Tibial artery (tissue), 4 donors: ENCODE data around the gene EZR.

Experiments used
- DNase-seq, 2 donors: peaks; one replicate each; pipeline ENCODE4 v3.0.0-alpha.2; 2019
- H3K27ac ChIP-seq, 2 donors: fragments of 200-600 bp; sonication (generic) in 1 of 2; 1 replicate in 1 of 2; 2 replicates in 1 of 2; pipeline ENCODE4 v1.5.1; 2018 to 2019; ENCODE audit warnings: mild to moderate bottlenecking in 1 of 2
- H3K27me3 ChIP-seq, 2 donors: fragments of 200-600 bp; sonication (generic) in 1 of 2; one replicate each; pipeline versions ENCODE4 v1.5.1 to v1.6.0; 2016 to 2019
- H3K36me3 ChIP-seq, 3 donors: fragments of 200-600 bp; sonication (generic) in 2 of 3; one replicate each; pipeline ENCODE4 v1.5.1; 2016 to 2019; ENCODE audit warnings: mild to moderate bottlenecking in 2 of 3
- H3K4me1 ChIP-seq, 4 donors: fragments of 200-600 bp; sonication (generic) in 2 of 4; 1 replicate in 3 of 4; 2 replicates in 1 of 4; pipeline ENCODE4 v1.5.1; 2016 to 2019
- H3K4me3 ChIP-seq, 2 donors: fragments of 200-600 bp; sonication (generic) in 1 of 2; 1 replicate in 1 of 2; 2 replicates in 1 of 2; pipeline ENCODE4 v1.5.1; 2018 to 2019; ENCODE audit warnings: mild to moderate bottlenecking in 2 of 2
- H3K9me3 ChIP-seq, 3 donors: fragments of 200-600 bp; sonication (generic) in 1 of 3; one replicate each; pipeline ENCODE4 v1.5.1; 2016 to 2019
- intact Hi-C: fragments of 100-400 bp; cut with DNase I; formaldehyde crosslinking; loops from one replicate; pipeline ENCODE4 v1.15.0; 2023; ENCODE audit warnings: low total_unique reads
- TF ChIP-seq, protein P1 (sequence below), 2 experiments: fragments of 200-600 bp in 1 of 2; fragments of 450-650 bp in 1 of 2; IDR thresholded peaks; one replicate each; pipeline ENCODE4 v1.5.1; 2017 to 2019; ENCODE audit warnings: antibody characterized with exemption in 2 of 2, mild to moderate bottlenecking in 1 of 2, moderate library complexity in 1 of 2

Gene EZR

DNA sequence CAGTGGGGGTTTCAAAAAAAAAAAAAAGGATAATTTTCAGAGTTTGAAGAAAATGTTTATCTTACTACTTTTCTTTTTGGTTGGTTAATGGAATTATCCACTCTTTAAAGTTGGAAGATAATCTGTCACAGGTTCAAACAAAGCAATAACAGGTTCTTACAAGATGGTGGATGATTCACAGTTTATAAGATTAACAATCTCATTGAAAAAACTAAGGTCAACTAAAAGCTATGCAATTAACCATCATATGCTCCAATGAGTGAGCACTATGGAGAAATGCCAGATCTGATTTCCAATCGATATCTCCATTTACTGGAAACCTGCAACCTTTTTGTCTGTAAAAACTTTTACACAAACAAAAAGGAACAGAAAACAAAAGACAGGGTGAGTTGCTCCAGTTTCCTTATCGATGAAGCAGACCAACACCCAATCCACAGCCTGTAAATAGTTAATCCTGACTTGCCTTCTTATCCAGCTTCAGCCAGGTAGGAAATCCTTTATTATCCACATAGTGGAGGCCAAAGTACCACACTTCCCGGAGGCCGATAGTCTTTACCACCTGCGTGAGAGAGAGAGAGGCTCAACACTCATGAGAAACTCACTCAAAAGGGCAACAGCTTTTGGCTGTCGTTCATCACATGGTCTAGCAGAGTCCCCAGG, 32.4 kb downstream of the EZR start:
- H3K36me3 ChIP-seq: peaks cover 57 to 66% (median 63%) of the 10 kb centered on the region in 3 donors
- no peak overlapping the region for H3K4me3 ChIP-seq
- no peaks in the 10 kb centered on the region for H3K4me1 ChIP-seq
- no peak for DNase-seq
- intact Hi-C loops: loop anchor here (10.0 kb wide), 1 partner anchor 72 kb away; no protein-coding TSS in a partner anchor
- no peaks in the 10 kb centered on the region for H3K9me3 ChIP-seq
- TF ChIP-seq, protein P1, sequence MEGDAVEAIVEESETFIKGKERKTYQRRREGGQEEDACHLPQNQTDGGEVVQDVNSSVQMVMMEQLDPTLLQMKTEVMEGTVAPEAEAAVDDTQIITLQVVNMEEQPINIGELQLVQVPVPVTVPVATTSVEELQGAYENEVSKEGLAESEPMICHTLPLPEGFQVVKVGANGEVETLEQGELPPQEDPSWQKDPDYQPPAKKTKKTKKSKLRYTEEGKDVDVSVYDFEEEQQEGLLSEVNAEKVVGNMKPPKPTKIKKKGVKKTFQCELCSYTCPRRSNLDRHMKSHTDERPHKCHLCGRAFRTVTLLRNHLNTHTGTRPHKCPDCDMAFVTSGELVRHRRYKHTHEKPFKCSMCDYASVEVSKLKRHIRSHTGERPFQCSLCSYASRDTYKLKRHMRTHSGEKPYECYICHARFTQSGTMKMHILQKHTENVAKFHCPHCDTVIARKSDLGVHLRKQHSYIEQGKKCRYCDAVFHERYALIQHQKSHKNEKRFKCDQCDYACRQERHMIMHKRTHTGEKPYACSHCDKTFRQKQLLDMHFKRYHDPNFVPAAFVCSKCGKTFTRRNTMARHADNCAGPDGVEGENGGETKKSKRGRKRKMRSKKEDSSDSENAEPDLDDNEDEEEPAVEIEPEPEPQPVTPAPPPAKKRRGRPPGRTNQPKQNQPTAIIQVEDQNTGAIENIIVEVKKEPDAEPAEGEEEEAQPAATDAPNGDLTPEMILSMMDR (IDR thresholded peaks at IDR 0.05): no peak
- no peak overlapping the region for H3K27ac ChIP-seq
- no peaks in the 10 kb centered on the region for H3K27me3 ChIP-seq

DNA sequence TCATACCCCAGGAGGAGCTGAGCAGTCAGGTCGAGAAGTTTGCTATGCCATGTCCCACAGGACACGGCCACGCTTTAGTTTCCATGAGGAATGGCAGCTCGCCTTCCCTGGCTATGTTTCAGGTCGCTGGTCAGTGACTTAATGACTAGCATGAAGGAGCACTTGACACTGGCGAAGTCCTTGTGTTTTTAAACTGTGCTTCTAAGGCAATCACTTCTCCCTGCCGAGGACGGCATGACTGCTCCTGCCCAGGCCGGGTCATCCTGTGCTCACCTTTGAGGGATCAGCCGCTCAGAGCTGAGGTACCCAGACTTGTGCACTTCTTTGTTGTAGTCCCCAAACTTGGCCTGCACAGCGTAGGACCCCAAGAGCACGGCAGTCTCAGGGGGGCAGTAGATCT, 34.1 kb downstream of the EZR start:
- H3K4me1 ChIP-seq: no peaks in the 10 kb centered on the region
- H3K27me3 ChIP-seq: no peaks in the 10 kb centered on the region
- TF ChIP-seq, protein P1 (IDR thresholded peaks at IDR 0.05): no peak
- no peak for DNase-seq
- H3K4me3 ChIP-seq: no peak overlapping the region
- H3K36me3 ChIP-seq: peaks cover 66 to 81% (median 76%) of the 10 kb centered on the region in 3 donors
- H3K9me3 ChIP-seq: no peaks in the 10 kb centered on the region
- intact Hi-C loops: loop anchor here (10.0 kb wide), 1 partner anchor 70 kb away; no protein-coding TSS in a partner anchor
- no peak overlapping the region for H3K27ac ChIP-seq

DNA sequence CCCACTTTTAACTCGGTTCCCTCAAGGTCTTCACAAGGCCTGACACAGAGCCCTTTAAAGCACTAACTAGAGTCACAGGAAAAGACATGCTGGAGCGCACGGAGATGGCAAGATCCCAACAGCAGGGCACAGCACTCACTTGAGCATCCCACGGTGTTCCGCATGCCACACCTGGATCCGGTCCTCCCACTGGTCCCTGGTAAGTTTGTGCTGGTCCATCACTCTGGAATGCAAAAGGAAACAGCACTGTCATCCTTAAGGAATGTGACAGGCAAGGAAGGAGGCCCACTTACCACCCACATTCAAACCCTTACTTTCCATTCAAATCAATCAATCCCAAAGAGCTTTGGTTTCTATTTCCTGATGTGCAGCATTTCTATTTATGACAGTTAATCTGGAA, 34.7 kb downstream of the EZR start:
- no peaks in the 10 kb centered on the region for H3K27me3 ChIP-seq
- peaks cover 66 to 81% (median 76%) of the 10 kb centered on the region in 3 donors for H3K36me3 ChIP-seq
- H3K9me3 ChIP-seq: no peaks in the 10 kb centered on the region
- no peak overlapping the region for H3K4me3 ChIP-seq
- no peak overlapping the region for H3K27ac ChIP-seq
- intact Hi-C loops: loop anchor here (10.0 kb wide), 1 partner anchor 70 kb away; no protein-coding TSS in a partner anchor
- TF ChIP-seq, protein P1 (IDR thresholded peaks at IDR 0.05): no peak
- no peak for DNase-seq
- no peaks in the 10 kb centered on the region for H3K4me1 ChIP-seq

DNA sequence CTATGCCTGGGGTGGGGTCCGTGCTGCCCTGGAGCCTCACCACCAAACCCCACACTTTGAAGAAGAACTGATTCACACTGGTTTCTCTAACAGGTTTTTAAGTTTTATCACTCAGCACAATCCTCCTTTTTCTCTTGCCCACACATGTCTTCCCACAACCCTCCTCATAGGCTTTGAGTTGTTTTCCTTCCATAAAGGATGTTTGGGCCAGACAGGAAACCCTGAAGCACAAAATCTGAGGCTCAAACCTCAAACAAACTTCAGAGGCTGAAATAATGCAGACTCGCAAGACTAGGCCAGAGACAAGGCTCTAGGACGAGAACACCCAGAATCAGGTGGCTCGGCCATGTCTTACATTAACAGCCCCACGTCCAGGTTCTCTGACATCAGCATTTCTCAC, 35.3 kb downstream of the EZR start:
- H3K4me3 ChIP-seq: no peak overlapping the region
- H3K4me1 ChIP-seq: no peaks in the 10 kb centered on the region
- H3K36me3 ChIP-seq: peaks cover 62 to 81% (median 76%) of the 10 kb centered on the region in 3 donors
- no peak for DNase-seq
- intact Hi-C loops: loop anchor here (10.0 kb wide), 1 partner anchor 69 kb away; no protein-coding TSS in a partner anchor
- no peaks in the 10 kb centered on the region for H3K27me3 ChIP-seq
- TF ChIP-seq, protein P1 (IDR thresholded peaks at IDR 0.05): no peak
- no peaks in the 10 kb centered on the region for H3K9me3 ChIP-seq
- H3K27ac ChIP-seq: no peak overlapping the region

DNA sequence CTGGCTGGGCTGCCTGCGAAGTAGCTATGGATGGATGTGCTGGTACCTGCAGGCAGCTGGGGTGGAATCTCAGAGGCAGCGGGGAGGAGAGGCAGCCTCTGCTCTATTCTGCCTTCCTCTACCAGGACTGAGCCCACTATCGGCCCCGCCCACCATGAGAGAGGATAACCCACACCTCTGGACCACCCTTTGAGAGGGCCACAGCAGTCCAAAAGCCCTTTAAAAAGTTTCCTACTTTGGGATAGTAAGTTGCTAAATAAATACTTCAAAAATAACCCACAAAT, 36.1 kb downstream of the EZR start:
- Histone ChIP-seq H3K27me3 (no peaks in the 10 kb centered on the region), H3K9me3 (no peaks in the 10 kb centered on the region), H3K4me3 (no peak overlapping the region), H3K36me3 (peaks cover 58 to 80% (median 74%) of the 10 kb centered on the region in 3 donors), H3K4me1 (no peaks in the 10 kb centered on the region), H3K27ac (no peak overlapping the region)
- no peak for DNase-seq
- TF ChIP-seq, protein P1 (IDR thresholded peaks at IDR 0.05): no peak
- intact Hi-C loops: loop anchor here (10.0 kb wide), 1 partner anchor 68 kb away; no protein-coding TSS in a partner anchor
